Fibroblast of gingiva (primary cell): Measurements from ENCODE around the gene STOX2.

Source experiments
- DNase-seq: peaks from one replicate; pipeline ENCODE4 v3.0.0-alpha.2; 2011; ENCODE audit warnings: low read depth

The STOX2 gene

GRCh38 chr4:183986291-183986970, 81.3 kb downstream of the STOX2 start:
- no peak for DNase-seq

- DNase-seq, result peak; percentile 44
Measured at GRCh38 chr4:183986971-183987946, 82.2 kb downstream of the STOX2 start.

GRCh38 chr4:183987987-183988392, 82.9 kb downstream of the STOX2 start:
- peak; percentile 53 for DNase-seq

- no peak for DNase-seq
Measured at GRCh38 chr4:183988874-183989273, 83.8 kb downstream of the STOX2 start.

GRCh38 chr4:183989461-183989860, 84.4 kb downstream of the STOX2 start:
- DNase-seq, result peak; percentile 29

- DNase-seq, result no peak
Measured at GRCh38 chr4:183989931-183990330, 84.8 kb downstream of the STOX2 start.

- no peak for DNase-seq
Measured at GRCh38 chr4:183993676-183994075, 88.6 kb downstream of the STOX2 start.

- no peak for DNase-seq
Measured at GRCh38 chr4:183995570-183995969, 90.5 kb downstream of the STOX2 start.

GRCh38 chr4:183996868-183997267, 91.8 kb downstream of the STOX2 start:
- DNase-seq, result no peak

- DNase-seq, result no peak
Measured at GRCh38 chr4:183999435-183999834, 94.3 kb downstream of the STOX2 start.

- DNase-seq, result no peak
Measured at GRCh38 chr4:184000457-184001396, 95.6 kb downstream of the STOX2 start.

GRCh38 chr4:184003433-184003832, 98.3 kb downstream of the STOX2 start:
- DNase-seq, result no peak

GRCh38 chr4:184007891-184008290, 102.8 kb downstream of the STOX2 start:
- no peak for DNase-seq

- DNase-seq, result no peak
Measured at GRCh38 chr4:184010696-184011095, 105.6 kb downstream of the STOX2 start.

GRCh38 chr4:184011826-184012380, 106.8 kb downstream of the STOX2 start:
- no peak for DNase-seq

- no peak for DNase-seq
Measured at GRCh38 chr4:184012937-184013336, 107.8 kb downstream of the STOX2 start.

- no peak for DNase-seq
Measured at GRCh38 chr4:184014301-184014700, 109.2 kb downstream of the STOX2 start.

GRCh38 chr4:184016759-184017668, 111.9 kb downstream of the STOX2 start:
- DNase-seq, result peak; percentile 33

GRCh38 chr4:184019076-184019475, 114.0 kb downstream of the STOX2 start:
- DNase-seq, result no peak
